ENCODE results near the gene MCTP2. TPM values are rescaled to one million over a fixed set of nuclear protein-coding genes. Genes with fewer than 3 reads are reported as not detected.

The MCTP2 gene
- total RNA-seq, 1 experiment from 2014 or later, result 0.15 TPM

DNA sequence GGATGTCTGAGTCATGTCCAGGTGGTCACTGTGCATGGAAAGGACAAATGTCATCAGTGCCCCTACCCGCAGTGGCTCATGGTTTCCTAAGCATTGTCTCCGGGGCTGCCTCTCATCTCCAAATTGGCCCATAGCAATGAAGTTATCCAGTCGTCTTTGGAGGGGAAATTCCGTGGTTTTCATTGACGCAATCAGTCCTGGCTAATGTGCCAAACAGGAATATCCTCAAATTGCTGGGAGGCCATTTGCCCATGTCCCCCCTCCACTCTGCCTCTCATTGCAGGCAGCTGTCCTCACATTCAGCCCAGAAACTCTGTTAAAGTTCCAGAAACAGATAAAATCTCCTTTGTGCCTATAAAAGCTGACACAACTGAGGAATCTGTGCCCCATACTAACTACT lies 81.6 kb downstream of the MCTP2 start:
- no peak for DNase-seq (ENCODE audit: low read depth, low spot score)
- H3K4me3 ChIP-seq (ENCODE audit: low read depth in 2 of 2, low read length in 2 of 2), result no peak overlapping the region
- ChIA-PET POLR2A (no interaction called here), CTCF (no interaction called here)
- no peaks in the 10 kb centered on the region for H3K9me3 ChIP-seq (ENCODE audit: control insufficient read depth, insufficient read depth, low read depth, low read length)
- BruUV-seq (replicated peaks), result no TSS peak
- no peak for ATAC-seq
- intact Hi-C loops (cut with micrococcal nuclease; ENCODE audit: unreplicated experiment) (no loop called here), in situ Hi-C loops (cut with HindIII; ENCODE audit: low pct_unique_long_range_greater_than_20kb, low sequenced_read_pairs) (no loop called here)
- H3K36me3 ChIP-seq (ENCODE audit: control insufficient read depth, insufficient read depth, low read length), result no peaks in the 10 kb centered on the region
- H3K27ac ChIP-seq (ENCODE audit: low read length), result no peak overlapping the region
- H3K27me3 ChIP-seq (ENCODE audit: control insufficient read depth, insufficient read depth, low read length), result no peaks in the 10 kb centered on the region
- H3K4me1 ChIP-seq (ENCODE audit: control insufficient read depth, insufficient read depth, low read length), result no peaks in the 10 kb centered on the region
- TF ChIP-seq, protein P1, sequence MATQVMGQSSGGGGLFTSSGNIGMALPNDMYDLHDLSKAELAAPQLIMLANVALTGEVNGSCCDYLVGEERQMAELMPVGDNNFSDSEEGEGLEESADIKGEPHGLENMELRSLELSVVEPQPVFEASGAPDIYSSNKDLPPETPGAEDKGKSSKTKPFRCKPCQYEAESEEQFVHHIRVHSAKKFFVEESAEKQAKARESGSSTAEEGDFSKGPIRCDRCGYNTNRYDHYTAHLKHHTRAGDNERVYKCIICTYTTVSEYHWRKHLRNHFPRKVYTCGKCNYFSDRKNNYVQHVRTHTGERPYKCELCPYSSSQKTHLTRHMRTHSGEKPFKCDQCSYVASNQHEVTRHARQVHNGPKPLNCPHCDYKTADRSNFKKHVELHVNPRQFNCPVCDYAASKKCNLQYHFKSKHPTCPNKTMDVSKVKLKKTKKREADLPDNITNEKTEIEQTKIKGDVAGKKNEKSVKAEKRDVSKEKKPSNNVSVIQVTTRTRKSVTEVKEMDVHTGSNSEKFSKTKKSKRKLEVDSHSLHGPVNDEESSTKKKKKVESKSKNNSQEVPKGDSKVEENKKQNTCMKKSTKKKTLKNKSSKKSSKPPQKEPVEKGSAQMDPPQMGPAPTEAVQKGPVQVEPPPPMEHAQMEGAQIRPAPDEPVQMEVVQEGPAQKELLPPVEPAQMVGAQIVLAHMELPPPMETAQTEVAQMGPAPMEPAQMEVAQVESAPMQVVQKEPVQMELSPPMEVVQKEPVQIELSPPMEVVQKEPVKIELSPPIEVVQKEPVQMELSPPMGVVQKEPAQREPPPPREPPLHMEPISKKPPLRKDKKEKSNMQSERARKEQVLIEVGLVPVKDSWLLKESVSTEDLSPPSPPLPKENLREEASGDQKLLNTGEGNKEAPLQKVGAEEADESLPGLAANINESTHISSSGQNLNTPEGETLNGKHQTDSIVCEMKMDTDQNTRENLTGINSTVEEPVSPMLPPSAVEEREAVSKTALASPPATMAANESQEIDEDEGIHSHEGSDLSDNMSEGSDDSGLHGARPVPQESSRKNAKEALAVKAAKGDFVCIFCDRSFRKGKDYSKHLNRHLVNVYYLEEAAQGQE (IDR thresholded peaks at IDR 0.05; ENCODE audit: insufficient read depth in 1 of 2, low read depth in 2 of 2, low read length in 1 of 2), result no peak
- TF ChIP-seq, protein P2, sequence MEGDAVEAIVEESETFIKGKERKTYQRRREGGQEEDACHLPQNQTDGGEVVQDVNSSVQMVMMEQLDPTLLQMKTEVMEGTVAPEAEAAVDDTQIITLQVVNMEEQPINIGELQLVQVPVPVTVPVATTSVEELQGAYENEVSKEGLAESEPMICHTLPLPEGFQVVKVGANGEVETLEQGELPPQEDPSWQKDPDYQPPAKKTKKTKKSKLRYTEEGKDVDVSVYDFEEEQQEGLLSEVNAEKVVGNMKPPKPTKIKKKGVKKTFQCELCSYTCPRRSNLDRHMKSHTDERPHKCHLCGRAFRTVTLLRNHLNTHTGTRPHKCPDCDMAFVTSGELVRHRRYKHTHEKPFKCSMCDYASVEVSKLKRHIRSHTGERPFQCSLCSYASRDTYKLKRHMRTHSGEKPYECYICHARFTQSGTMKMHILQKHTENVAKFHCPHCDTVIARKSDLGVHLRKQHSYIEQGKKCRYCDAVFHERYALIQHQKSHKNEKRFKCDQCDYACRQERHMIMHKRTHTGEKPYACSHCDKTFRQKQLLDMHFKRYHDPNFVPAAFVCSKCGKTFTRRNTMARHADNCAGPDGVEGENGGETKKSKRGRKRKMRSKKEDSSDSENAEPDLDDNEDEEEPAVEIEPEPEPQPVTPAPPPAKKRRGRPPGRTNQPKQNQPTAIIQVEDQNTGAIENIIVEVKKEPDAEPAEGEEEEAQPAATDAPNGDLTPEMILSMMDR (IDR thresholded peaks at IDR 0.05), result no peak
- TF ChIP-seq POLR2AphosphoS5 (IDR thresholded peaks at IDR 0.05; ENCODE audit: low read depth, low read length) (no peak), SIN3A (IDR thresholded peaks at IDR 0.05; ENCODE audit: borderline replicate concordance, insufficient read depth, low read depth, low read length) (no peak), TCF7L2 (IDR thresholded peaks at IDR 0.05; ENCODE audit: low read depth, low read length) (no peak)

DNA sequence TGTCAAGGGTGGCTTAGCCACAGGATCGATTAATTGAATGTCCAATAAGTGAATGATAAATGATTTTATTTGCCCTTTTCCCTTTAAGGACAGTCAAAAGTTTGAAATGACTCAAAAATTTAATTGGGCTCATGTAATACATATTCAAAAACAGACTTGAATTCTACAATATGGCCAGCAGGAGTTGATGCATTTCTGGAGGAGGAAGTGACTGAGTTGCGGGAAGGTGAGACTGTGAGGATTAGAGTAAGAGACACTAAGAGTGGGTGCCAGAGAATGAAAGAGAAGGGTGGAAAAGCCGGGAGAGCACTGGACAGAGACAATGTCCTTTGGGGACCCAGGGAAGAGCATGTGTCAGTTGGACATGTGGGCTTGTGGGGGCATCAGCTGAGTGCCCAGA lies 83.3 kb downstream of the MCTP2 start:
- Histone ChIP-seq H3K4me3 (ENCODE audit: low read depth in 2 of 2, low read length in 2 of 2) (no peak overlapping the region), H3K9me3 (ENCODE audit: control insufficient read depth, insufficient read depth, low read depth, low read length) (no peaks in the 10 kb centered on the region), H3K36me3 (ENCODE audit: control insufficient read depth, insufficient read depth, low read length) (no peaks in the 10 kb centered on the region), H3K27ac (ENCODE audit: low read length) (no peak overlapping the region), H3K4me1 (ENCODE audit: control insufficient read depth, insufficient read depth, low read length) (no peaks in the 10 kb centered on the region), H3K27me3 (ENCODE audit: control insufficient read depth, insufficient read depth, low read length) (no peaks in the 10 kb centered on the region)
- ATAC-seq (no peak), DNase-seq (ENCODE audit: low read depth, low spot score) (no peak)
- intact Hi-C loops (cut with micrococcal nuclease; ENCODE audit: unreplicated experiment) (no loop called here), in situ Hi-C loops (cut with HindIII; ENCODE audit: low pct_unique_long_range_greater_than_20kb, low sequenced_read_pairs) (no loop called here)
- no TSS peak for BruUV-seq (replicated peaks)
- POLR2A ChIA-PET, result no interaction called here
- CTCF ChIA-PET, result no interaction called here
- TF ChIP-seq POLR2AphosphoS5 (IDR thresholded peaks at IDR 0.05; ENCODE audit: low read depth, low read length) (no peak), TCF7L2 (IDR thresholded peaks at IDR 0.05; ENCODE audit: low read depth, low read length) (no peak), SIN3A (IDR thresholded peaks at IDR 0.05; ENCODE audit: borderline replicate concordance, insufficient read depth, low read depth, low read length) (no peak)
- TF ChIP-seq, protein P2 (IDR thresholded peaks at IDR 0.05), result no peak
- TF ChIP-seq, protein P1 (IDR thresholded peaks at IDR 0.05; ENCODE audit: insufficient read depth in 1 of 2, low read depth in 2 of 2, low read length in 1 of 2), result no peak

Data from Panc1 (cell line).